AG04450 (cell line): Measurements from ENCODE around the gene POLE2. TPM values are rescaled to one million over a fixed set of nuclear protein-coding genes. Genes with fewer than 3 reads are reported as not detected.
"Not testable (repeated sequence)": the region's sequence is repeated elsewhere in the genome, so short reads cannot be mapped to it uniquely, and the experiment has no call there.

Experiments
- CTCF ChIA-PET: fragments of 300-600, 350-600 bp; formaldehyde crosslinking; extraction: SDS; loops from one replicate; lab custom pipeline; 2022; ENCODE audit warnings: antibody characterized with exemption, inconsistent platforms; lab: Charles Lee
- POLR2A ChIA-PET: fragments of 350-600 bp; formaldehyde crosslinking; extraction: SDS; loops from one replicate; lab custom pipeline; 2021; ENCODE audit warnings: antibody characterized with exemption, inconsistent platforms; lab: Yijun Ruan, JAX
- DNase-seq: peaks from one replicate; pipeline ENCODE4 v3.0.0-alpha.2; 2011; ENCODE audit warnings: low read depth, low spot score
- H3K27ac ChIP-seq: one replicate; pipeline ENCODE4 v1.5.1; 2012; ENCODE audit warnings: low read depth, low read length, control low read depth
- H3K27me3 ChIP-seq: one replicate; pipeline ENCODE4 v1.6.0; 2012; ENCODE audit warnings: low read length; ENCODE audit not compliant: control insufficient read depth, insufficient read depth
- H3K4me3 ChIP-seq: 2 replicates; pipeline ENCODE4 v1.5.1; 2011; ENCODE audit warnings: mild to moderate bottlenecking, low read depth, low read length, control low read depth
- H3K9me3 ChIP-seq: 2 replicates; pipeline ENCODE4 v1.5.1; 2012; ENCODE audit warnings: low read length; ENCODE audit not compliant: control insufficient read depth, insufficient read depth
- polyA plus RNA-seq: library from polyadenylated mRNA; depleted of rRNA; stranded (reverse); fragments of >200 nt; gene quantifications from 2 replicates; pipeline ENCODE4 v1.2.3, GENCODE V29; 2011
- TF ChIP-seq, protein P1 (sequence below): IDR thresholded peaks from 2 replicates; pipeline ENCODE4 v1.5.1; 2011; ENCODE audit warnings: low read depth, low read length, control low read depth, inconsistent platforms

POLE2 gene
- polyA plus RNA-seq, 1 experiment, result 5.8 TPM

- Histone ChIP-seq H3K27ac (no peak overlapping the region), H3K9me3 (no peaks in the 10 kb centered on the region), H3K4me3 (no peak overlapping the region), H3K27me3 (no peaks in the 10 kb centered on the region)
- POLR2A ChIA-PET, result no interaction called here
- DNase-seq, result no peak
- TF ChIP-seq, protein P1, sequence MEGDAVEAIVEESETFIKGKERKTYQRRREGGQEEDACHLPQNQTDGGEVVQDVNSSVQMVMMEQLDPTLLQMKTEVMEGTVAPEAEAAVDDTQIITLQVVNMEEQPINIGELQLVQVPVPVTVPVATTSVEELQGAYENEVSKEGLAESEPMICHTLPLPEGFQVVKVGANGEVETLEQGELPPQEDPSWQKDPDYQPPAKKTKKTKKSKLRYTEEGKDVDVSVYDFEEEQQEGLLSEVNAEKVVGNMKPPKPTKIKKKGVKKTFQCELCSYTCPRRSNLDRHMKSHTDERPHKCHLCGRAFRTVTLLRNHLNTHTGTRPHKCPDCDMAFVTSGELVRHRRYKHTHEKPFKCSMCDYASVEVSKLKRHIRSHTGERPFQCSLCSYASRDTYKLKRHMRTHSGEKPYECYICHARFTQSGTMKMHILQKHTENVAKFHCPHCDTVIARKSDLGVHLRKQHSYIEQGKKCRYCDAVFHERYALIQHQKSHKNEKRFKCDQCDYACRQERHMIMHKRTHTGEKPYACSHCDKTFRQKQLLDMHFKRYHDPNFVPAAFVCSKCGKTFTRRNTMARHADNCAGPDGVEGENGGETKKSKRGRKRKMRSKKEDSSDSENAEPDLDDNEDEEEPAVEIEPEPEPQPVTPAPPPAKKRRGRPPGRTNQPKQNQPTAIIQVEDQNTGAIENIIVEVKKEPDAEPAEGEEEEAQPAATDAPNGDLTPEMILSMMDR, result no peak
- CTCF ChIA-PET, result interaction anchor here (0.6 to 1.1 kb wide), 3 partner anchors 26 to 198 kb away, joined by 3 to 5 read pairs (median 3); no protein-coding TSS in a partner anchor
These were observed 28.2 kb downstream of the POLE2 start for GRCh38 chr14:49659526-49660455.

- not testable (repeated sequence) for DNase-seq
These were observed 30.5 kb downstream of the POLE2 start for GRCh38 chr14:49657500-49657899.

DNA sequence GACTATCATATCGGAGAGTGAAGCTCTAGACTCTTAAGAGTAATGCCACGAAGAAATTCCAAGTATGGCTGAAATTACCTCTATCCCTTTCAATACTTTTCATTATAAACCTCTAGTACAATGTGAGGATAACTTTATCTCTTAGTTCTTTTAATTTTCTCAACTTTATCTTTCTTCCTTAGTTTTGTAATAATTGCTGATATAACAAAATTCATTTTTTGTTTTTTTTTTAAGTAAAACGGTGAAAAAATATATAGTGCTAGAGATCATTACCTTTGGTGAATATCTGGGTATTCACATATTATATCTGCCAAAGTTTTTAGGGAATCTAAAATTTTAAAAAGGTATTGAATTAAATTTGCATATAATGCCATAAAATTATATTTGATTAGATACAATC lies 33.5 kb downstream of the POLE2 start:
- ChIA-PET POLR2A (no interaction called here), CTCF (interaction anchor here (1.0 to 1.7 kb wide), 2 partner anchors 21 to 198 kb away, joined by 3 to 8 read pairs; partner anchors contain the start of gene NEMF)
- Histone ChIP-seq H3K27ac (no peak overlapping the region), H3K9me3 (no peaks in the 10 kb centered on the region), H3K27me3 (no peaks in the 10 kb centered on the region), H3K4me3 (no peak overlapping the region)
- no peak for DNase-seq
- TF ChIP-seq, protein P1, result no peak

More at GRCh38 chr14:49657500-49657899, 30.5 kb downstream of the POLE2 start:
- H3K9me3 ChIP-seq, H3K27ac ChIP-seq, H3K27me3 ChIP-seq, CTCF ChIA-PET, H3K4me3 ChIP-seq: not testable (repeated sequence)
- POLR2A ChIA-PET, result interaction anchor here (0.7 kb wide), 1 partner anchor 110 kb away, joined by 3 read pairs; no protein-coding TSS in a partner anchor

- no peak for DNase-seq
- H3K27me3 ChIP-seq, result no peaks in the 10 kb centered on the region
- TF ChIP-seq, protein P1, result no peak
- ChIA-PET CTCF (interaction anchor here (1.0 to 1.7 kb wide), 2 partner anchors 20 to 199 kb away, joined by 3 to 8 read pairs; partner anchors contain the start of gene NEMF), POLR2A (no interaction called here)
- H3K27ac ChIP-seq, result no peak overlapping the region
- H3K9me3 ChIP-seq, result no peaks in the 10 kb centered on the region
- no peak overlapping the region for H3K4me3 ChIP-seq
These were observed 34.5 kb downstream of the POLE2 start for GRCh38 chr14:49653508-49653907.

DNA sequence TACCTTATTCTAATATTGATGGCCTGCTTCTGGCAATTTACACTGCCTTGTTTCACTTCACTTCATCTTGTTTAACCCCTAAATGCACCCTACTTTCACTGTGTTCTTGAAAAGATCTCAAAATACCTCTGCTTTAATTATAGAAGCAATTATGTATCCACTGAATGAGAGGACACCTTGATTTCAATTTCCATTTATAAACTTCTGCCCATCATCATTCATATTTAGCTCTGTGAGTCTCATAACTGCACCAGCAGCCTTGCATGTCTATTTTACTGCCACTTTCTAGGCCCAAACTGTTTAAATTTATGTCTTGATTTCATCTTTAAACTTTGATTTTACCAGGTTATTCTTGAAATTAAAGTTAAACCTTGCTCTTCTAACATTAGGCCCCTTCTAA lies 45.9 kb downstream of the POLE2 start:
- ChIA-PET POLR2A (no interaction called here), CTCF (interaction anchor here (1.0 kb wide), 1 partner anchor 187 kb away, joined by 3 read pairs; no protein-coding TSS in a partner anchor)
- H3K27ac ChIP-seq, result no peak overlapping the region
- DNase-seq, result no peak
- TF ChIP-seq, protein P1, result no peak
- H3K4me3 ChIP-seq, result no peak overlapping the region
- H3K27me3 ChIP-seq, result no peaks in the 10 kb centered on the region
- no peaks in the 10 kb centered on the region for H3K9me3 ChIP-seq
